Activated naive CD4-positive, alpha-beta T cell treated with anti-CD3 and anti-CD28 coated beads, Interleukin-2, amount 10 ng/mL, durations not matched to agents 7 days and 5 days (primary cell): ENCODE data around the gene ERG.

Experiments used
- CTCF ChIA-PET: fragments of 350-600 bp; sonication (Branson Sonifier 250); formaldehyde crosslinking; loops from one replicate; lab custom pipeline; 2021; ENCODE audit warnings: antibody characterized with exemption; lab: Charles Lee
- DNase-seq: peaks from one replicate; pipeline ENCODE4 v3.0.0-alpha.2; 2020
- H3K27ac Mint-ChIP-seq: one replicate; pipeline ENCODE4 v1.8.0; 2021; ENCODE audit warnings: mild to moderate bottlenecking, moderate library complexity, mixed read lengths
- H3K27me3 Mint-ChIP-seq: one replicate; pipeline ENCODE4 v1.8.0; 2021; ENCODE audit warnings: mild to moderate bottlenecking, mixed read lengths
- H3K36me3 Mint-ChIP-seq: one replicate; pipeline ENCODE4 v1.8.0; 2021; ENCODE audit warnings: mixed read lengths
- H3K4me1 Mint-ChIP-seq: one replicate; pipeline ENCODE4 v1.8.0; 2021; ENCODE audit warnings: mixed read lengths
- H3K4me3 Mint-ChIP-seq: one replicate; pipeline ENCODE4 v1.8.0; 2021; ENCODE audit warnings: mild to moderate bottlenecking, moderate library complexity, mixed read lengths
- H3K9me3 Mint-ChIP-seq: one replicate; pipeline ENCODE4 v1.8.0; 2021; ENCODE audit warnings: mixed read lengths

ERG gene

DNA sequence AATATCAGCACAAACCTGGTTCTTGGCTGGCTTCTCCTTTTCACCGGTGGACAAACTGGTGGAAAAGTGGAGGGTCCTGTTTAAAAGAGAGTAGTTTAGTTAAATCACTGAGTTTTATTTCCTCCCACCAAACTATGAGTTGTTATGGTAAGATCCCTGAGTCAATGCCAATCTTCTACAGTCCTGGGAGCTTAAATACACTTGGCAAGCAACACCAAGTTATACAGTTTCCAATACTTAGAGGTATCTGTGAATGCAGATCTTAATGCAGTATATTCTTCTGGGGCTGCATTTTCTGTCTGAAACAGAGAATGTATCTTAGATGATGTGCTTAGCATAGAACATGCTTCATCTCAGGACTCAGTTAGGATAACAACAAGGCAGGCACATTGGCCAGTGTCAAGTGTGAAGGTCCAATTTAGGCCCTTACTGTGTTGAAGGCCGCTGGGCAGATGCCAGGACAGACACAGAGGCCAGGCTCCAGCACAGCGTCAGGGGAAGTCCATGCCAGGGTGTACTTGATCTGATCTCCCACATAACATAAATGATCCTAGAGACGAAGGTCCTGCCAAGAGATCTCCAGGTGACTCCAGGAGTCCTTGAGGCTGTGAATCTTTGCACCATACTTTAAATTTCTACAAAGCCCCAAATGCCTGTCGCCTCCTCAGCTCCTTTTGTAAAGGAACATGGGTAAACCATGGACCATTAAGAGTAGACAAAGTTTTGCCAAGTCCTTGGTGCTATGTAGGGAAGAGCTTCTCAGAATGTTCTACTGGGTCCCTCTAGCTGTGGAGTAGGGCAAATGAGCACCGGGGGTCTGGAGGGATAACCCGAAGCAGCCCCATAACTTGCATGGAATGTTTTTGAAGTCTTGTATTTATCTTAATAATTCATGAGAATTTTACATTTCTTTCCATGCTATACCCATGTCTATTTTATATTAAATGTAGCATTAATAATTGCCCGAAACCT, 164.7 kb downstream of the ERG start:
- Mint-ChIP-seq H3K4me1 (no peaks in the 10 kb centered on the region), H3K27ac (no peak overlapping the region), H3K4me3 (no peak overlapping the region), H3K36me3 (no peaks in the 10 kb centered on the region), H3K9me3 (no peaks in the 10 kb centered on the region), H3K27me3 (peaks cover 4% of the 10 kb centered on the region)
- CTCF ChIA-PET = interaction anchor here (1.1 to 1.7 kb wide), 3 partner anchors 19 to 174 kb away, joined by 3 to 4 read pairs (median 3); no protein-coding TSS in a partner anchor
- no peak for DNase-seq

DNA sequence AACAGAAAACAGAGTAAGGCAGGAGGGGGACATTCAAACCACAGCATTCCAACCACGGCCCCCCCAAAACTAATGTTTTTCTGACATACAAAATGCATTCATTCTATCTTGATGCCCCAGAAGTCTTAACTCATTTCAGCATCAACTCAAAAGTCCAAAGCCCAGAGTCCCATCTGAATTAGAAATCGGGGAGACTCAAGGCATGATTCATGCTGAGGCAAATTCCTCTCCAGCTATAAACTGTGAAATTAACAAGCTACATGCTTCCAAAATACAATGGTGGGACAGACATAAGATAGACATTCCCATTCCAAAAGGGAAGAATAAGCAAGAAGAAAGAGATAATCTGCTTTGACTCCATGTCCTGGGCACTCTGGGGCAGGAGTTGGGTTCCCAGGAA, 167.6 kb downstream of the ERG start:
- Mint-ChIP-seq H3K4me3 (no peak overlapping the region), H3K4me1 (peaks cover 3% of the 10 kb centered on the region), H3K9me3 (no peaks in the 10 kb centered on the region), H3K36me3 (no peaks in the 10 kb centered on the region), H3K27me3 (peaks cover 1% of the 10 kb centered on the region), H3K27ac (no peak overlapping the region)
- DNase-seq = no peak
- CTCF ChIA-PET = interaction anchor here (2.1 kb wide), 1 partner anchor 22 kb away, joined by 5 read pairs; no protein-coding TSS in a partner anchor
